Fibroblast of villous mesenchyme (primary cell): Measurements from ENCODE around the gene NELL1. TPM values are rescaled to one million over a fixed set of nuclear protein-coding genes. Genes with fewer than 3 reads are reported as not detected.

Source experiments
- DNase-seq: peaks from one replicate; pipeline ENCODE4 v3.0.0-alpha.2; 2010; ENCODE audit warnings: low read depth
- H3K4me3 ChIP-seq: 2 replicates; pipeline ENCODE4 v1.5.1; 2011; ENCODE audit warnings: low read depth, mild to moderate bottlenecking, low read length
- CTCF ChIP-seq: IDR thresholded peaks from 2 replicates; pipeline ENCODE4 v1.5.1; 2012; ENCODE audit warnings: low read depth, mild to moderate bottlenecking, low read length; ENCODE audit not compliant: insufficient read depth
- total RNA-seq: library from RNA; depleted of rRNA; stranded (reverse); fragments of >200 nt; gene quantifications from 2 replicates; pipeline ENCODE4 v1.2.3, GENCODE V29; 2012

The NELL1 gene
- total RNA-seq, 1 donor = not detected

- DNase-seq = no peak
Observed at GRCh38 chr11:21465203-21465602, 795.8 kb downstream of the NELL1 start.

GRCh38 chr11:21465920-21466319 is 796.5 kb downstream of the NELL1 start:
- DNase-seq = no peak
- TF ChIP-seq CTCF = no peak
- H3K4me3 ChIP-seq = no peak overlapping the region

More at GRCh38 chr11:21465203-21465602, 795.8 kb downstream of the NELL1 start:
- no peak overlapping the region for H3K4me3 ChIP-seq
- no peak for TF ChIP-seq CTCF

- TF ChIP-seq CTCF = no peak
- H3K4me3 ChIP-seq = no peak overlapping the region
- DNase-seq = no peak
Observed at GRCh38 chr11:21470521-21470920, 801.1 kb downstream of the NELL1 start.

- H3K4me3 ChIP-seq = no peak overlapping the region
- no peak for TF ChIP-seq CTCF
- DNase-seq = no peak
Observed at GRCh38 chr11:21472261-21472660, 802.9 kb downstream of the NELL1 start.

GRCh38 chr11:21474529-21474928 is 805.1 kb downstream of the NELL1 start:
- H3K4me3 ChIP-seq = no peak overlapping the region
- no peak for TF ChIP-seq CTCF
- no peak for DNase-seq

GRCh38 chr11:21475276-21475675 is 805.9 kb downstream of the NELL1 start:
- no peak for TF ChIP-seq CTCF
- H3K4me3 ChIP-seq = no peak overlapping the region
- DNase-seq = no peak

- DNase-seq = no peak
- no peak overlapping the region for H3K4me3 ChIP-seq
- no peak for TF ChIP-seq CTCF
Observed at GRCh38 chr11:21476588-21476987, 807.2 kb downstream of the NELL1 start.
